ENCODE data around the gene NIPAL3.

The NIPAL3 gene

GRCh38 chr1:24415334-24415909, at the start of gene NIPAL3:
Gene NIPAL3 (plus strand): TSS chr1:24415802. CDS start chr1:24419548, 3,746 bp downstream.
- DNase-seq = peak; percentile 99

GRCh38 chr1:24366707-24367106, 48.9 kb upstream of the NIPAL3 start:
- DNase-seq = no peak

- no peak for DNase-seq
These were observed 46.4 kb upstream of the NIPAL3 start for GRCh38 chr1:24369199-24369598.

- DNase-seq = no peak
These were observed 45.8 kb upstream of the NIPAL3 start for GRCh38 chr1:24369801-24370200.

GRCh38 chr1:24373044-24373443, 42.6 kb upstream of the NIPAL3 start:
- no peak for DNase-seq

GRCh38 chr1:24373710-24374109, 41.9 kb upstream of the NIPAL3 start:
- DNase-seq = no peak

GRCh38 chr1:24374891-24375786, 40.5 kb upstream of the NIPAL3 start:
- no peak for DNase-seq

GRCh38 chr1:24379733-24380315, 35.8 kb upstream of the NIPAL3 start:
- DNase-seq = no peak

- DNase-seq = no peak
These were observed 35.1 kb upstream of the NIPAL3 start for GRCh38 chr1:24380508-24380907.

GRCh38 chr1:24381256-24381655, 34.3 kb upstream of the NIPAL3 start:
- DNase-seq = no peak

- no peak for DNase-seq
These were observed 33.4 kb upstream of the NIPAL3 start for GRCh38 chr1:24382165-24382577.

- DNase-seq = no peak
These were observed 32.1 kb upstream of the NIPAL3 start for GRCh38 chr1:24383381-24383940.

- peak; percentile 43 for DNase-seq
These were observed 31.1 kb upstream of the NIPAL3 start for GRCh38 chr1:24384251-24385090.

- DNase-seq = peak; percentile 43
These were observed 30.3 kb upstream of the NIPAL3 start for GRCh38 chr1:24385160-24385940.

- no peak for DNase-seq
These were observed 29.4 kb upstream of the NIPAL3 start for GRCh38 chr1:24386241-24386640.

GRCh38 chr1:24386931-24387330, 28.7 kb upstream of the NIPAL3 start:
- DNase-seq = no peak

GRCh38 chr1:24387636-24388175, 27.9 kb upstream of the NIPAL3 start:
- DNase-seq = no peak

- no peak for DNase-seq
These were observed 27.2 kb upstream of the NIPAL3 start for GRCh38 chr1:24388331-24388885.

GRCh38 chr1:24389231-24389678, 26.3 kb upstream of the NIPAL3 start:
- no peak for DNase-seq

- DNase-seq = peak; percentile 72
These were observed 24.4 kb upstream of the NIPAL3 start for GRCh38 chr1:24390924-24391782.

Measured in stimulated activated CD4-positive, alpha-beta T cell treated with anti-CD3 and anti-CD28 coated beads, Interleukin-4, amount 100 ng/mL, for 24 hours (primary cell).